ENCODE measurements around the gene MUC5B. TPM values are rescaled to one million over a fixed set of nuclear protein-coding genes. Genes with fewer than 3 reads are reported as not detected.
"Not testable (repeated sequence)": the region's sequence is repeated elsewhere in the genome, so short reads cannot be mapped to it uniquely, and the experiment has no call there.

The MUC5B gene
- total and polyA plus RNA-seq, 2 of the 13 experiments (the other 11 are each of a cell fraction or from before 2014, with no cell fraction given), result 0.01 TPM; not detected in 1

DNA sequence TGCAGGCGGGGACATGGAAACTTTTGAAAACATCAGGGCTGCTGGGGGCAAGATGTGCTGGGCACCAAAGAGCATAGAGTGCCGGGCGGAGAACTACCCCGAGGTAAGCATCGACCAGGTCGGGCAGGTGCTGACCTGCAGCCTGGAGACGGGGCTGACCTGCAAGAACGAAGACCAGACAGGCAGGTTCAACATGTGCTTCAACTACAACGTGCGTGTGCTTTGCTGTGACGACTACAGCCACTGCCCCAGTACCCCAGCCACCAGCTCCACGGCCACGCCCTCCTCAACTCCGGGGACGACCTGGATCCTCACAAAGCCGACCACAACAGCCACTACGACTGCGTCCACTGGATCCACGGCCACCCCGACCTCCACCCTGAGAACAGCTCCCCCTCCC is 19.4 kb downstream of the MUC5B start:
- no peak for FAIRE-seq

GRCh38 chr11:1242751-1243150 is 19.9 kb downstream of the MUC5B start:
- H4K20me1 ChIP-seq (ENCODE audit: insufficient read depth, low read length); H2AFZ ChIP-seq (ENCODE audit: low read length); H3K9ac ChIP-seq (ENCODE audit: insufficient read depth, low read depth, low read length); H3K9me3 ChIP-seq (ENCODE audit: low read length); CTCF ChIA-PET (ENCODE audit: low intra/inter-chr PET ratio, low total read pairs); POLR2A ChIA-PET; H3K4me3 ChIP-seq (replicated peaks in 1 of 3; ENCODE audit: insufficient read depth in 1 of 3, low read depth in 2 of 3, low read length in 3 of 3); H3K36me3 ChIP-seq (replicated peaks in 1 of 2; ENCODE audit: control insufficient read depth in 1 of 2, insufficient read depth in 2 of 2, low read length in 2 of 2); H3K27me3 ChIP-seq (ENCODE audit: control insufficient read depth in 1 of 2, insufficient read depth in 2 of 2, low read length in 2 of 2); intact Hi-C loops (cut with micrococcal nuclease; ENCODE audit: unreplicated experiment); FAIRE-seq; H3K27ac ChIP-seq (ENCODE audit: extremely low read length, insufficient read depth, low read length); BruUV-seq (replicated peaks); H3K4me2 ChIP-seq (ENCODE audit: low read depth, low read length); H3K79me2 ChIP-seq (ENCODE audit: insufficient read depth, low read length); in situ Hi-C loops (cut with HindIII; ENCODE audit: extremely low pct_ligation_motif_present, low pct_unique_long_range_greater_than_20kb); H3K4me1 ChIP-seq (ENCODE audit: insufficient read depth, low read length); DNase-seq (ENCODE audit: low spot score); ATAC-seq: not testable (repeated sequence)
- 80% methylated on average over 8 of the region's 11 CpGs for WGBS (ENCODE audit: low lambda C conversion rate)

More for the DNA sequence above, 19.4 kb downstream of the MUC5B start:
- H3K4me3 ChIP-seq (replicated peaks in 1 of 3; ENCODE audit: insufficient read depth in 1 of 3, low read depth in 2 of 3, low read length in 3 of 3), result no peak overlapping the region
- intact Hi-C loops (cut with micrococcal nuclease; ENCODE audit: unreplicated experiment) (no loop called here), in situ Hi-C loops (cut with HindIII; ENCODE audit: extremely low pct_ligation_motif_present, low pct_unique_long_range_greater_than_20kb) (no loop called here)
- H3K9ac ChIP-seq (ENCODE audit: insufficient read depth, low read depth, low read length), result no peak overlapping the region
- 73% methylated on average over 4 of the region's 20 CpGs for WGBS (ENCODE audit: low lambda C conversion rate)
- H3K79me2 ChIP-seq (ENCODE audit: insufficient read depth, low read length), result no peaks in the 10 kb centered on the region
- H3K4me2 ChIP-seq (ENCODE audit: low read depth, low read length), result no peak overlapping the region
- peaks cover 0 to 3% of the 10 kb centered on the region in 2 experiments; a peak in 2 of 5 replicates for H3K27me3 ChIP-seq (ENCODE audit: control insufficient read depth in 1 of 2, insufficient read depth in 2 of 2, low read length in 2 of 2)
- CTCF ChIA-PET (ENCODE audit: low intra/inter-chr PET ratio, low total read pairs), result no interaction called here
- DNase-seq (ENCODE audit: low spot score), result no peak
- no peaks in the 10 kb centered on the region for H3K4me1 ChIP-seq (ENCODE audit: insufficient read depth, low read length)
- H3K36me3 ChIP-seq (replicated peaks in 1 of 2; ENCODE audit: control insufficient read depth in 1 of 2, insufficient read depth in 2 of 2, low read length in 2 of 2), result no peaks in the 10 kb centered on the region
- TF ChIP-seq, protein P1, sequence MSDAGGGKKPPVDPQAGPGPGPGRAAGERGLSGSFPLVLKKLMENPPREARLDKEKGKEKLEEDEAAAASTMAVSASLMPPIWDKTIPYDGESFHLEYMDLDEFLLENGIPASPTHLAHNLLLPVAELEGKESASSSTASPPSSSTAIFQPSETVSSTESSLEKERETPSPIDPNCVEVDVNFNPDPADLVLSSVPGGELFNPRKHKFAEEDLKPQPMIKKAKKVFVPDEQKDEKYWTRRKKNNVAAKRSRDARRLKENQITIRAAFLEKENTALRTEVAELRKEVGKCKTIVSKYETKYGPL (CRISPR knock-in tag; IDR thresholded peaks at IDR 0.05), result no peak
- TF ChIP-seq RAD51 (IDR thresholded peaks at IDR 0.05; ENCODE audit: borderline replicate concordance) (no peak), TCF12 (IDR thresholded peaks at IDR 0.05) (no peak), TCF12 (CRISPR knock-in tag; IDR thresholded peaks at IDR 0.05) (no peak), MYC (CRISPR knock-in tag; IDR thresholded peaks at IDR 0.05; ENCODE audit: borderline replicate concordance) (no peak), ZNF329 (CRISPR knock-in tag; IDR thresholded peaks at IDR 0.05; ENCODE audit: low read depth) (no peak), GPN1 (CRISPR knock-in tag; IDR thresholded peaks at IDR 0.05; ENCODE audit: borderline replicate concordance) (no peak), BRCA1 (CRISPR knock-in tag; IDR thresholded peaks at IDR 0.05) (no peak), PHF5A (CRISPR knock-in tag; IDR thresholded peaks at IDR 0.05; ENCODE audit: low read depth, unreplicated experiment) (no peak)
- H2AFZ ChIP-seq (ENCODE audit: low read length), result no peak overlapping the region
- H4K20me1 ChIP-seq (ENCODE audit: insufficient read depth, low read length), result no peaks in the 10 kb centered on the region
- H3K27ac ChIP-seq (ENCODE audit: extremely low read length, insufficient read depth, low read length), result no peak overlapping the region
- POLR2A ChIA-PET, result no interaction called here
- no peak for ATAC-seq
- no peaks in the 10 kb centered on the region for H3K9me3 ChIP-seq (ENCODE audit: low read length)
- no TSS peak for BruUV-seq (replicated peaks)

- H3K36me3 ChIP-seq (replicated peaks in 1 of 2; ENCODE audit: control insufficient read depth in 1 of 2, insufficient read depth in 2 of 2, low read length in 2 of 2); CTCF ChIA-PET (ENCODE audit: low intra/inter-chr PET ratio, low total read pairs); DNase-seq (ENCODE audit: low spot score); FAIRE-seq; intact Hi-C loops (cut with micrococcal nuclease; ENCODE audit: unreplicated experiment); H3K4me2 ChIP-seq (ENCODE audit: low read depth, low read length); BruUV-seq (replicated peaks); H3K27ac ChIP-seq (ENCODE audit: extremely low read length, insufficient read depth, low read length); H2AFZ ChIP-seq (ENCODE audit: low read length); H3K9me3 ChIP-seq (ENCODE audit: low read length); ATAC-seq; H4K20me1 ChIP-seq (ENCODE audit: insufficient read depth, low read length); H3K79me2 ChIP-seq (ENCODE audit: insufficient read depth, low read length); H3K27me3 ChIP-seq (ENCODE audit: control insufficient read depth in 1 of 2, insufficient read depth in 2 of 2, low read length in 2 of 2); POLR2A ChIA-PET; H3K4me1 ChIP-seq (ENCODE audit: insufficient read depth, low read length); in situ Hi-C loops (cut with HindIII; ENCODE audit: extremely low pct_ligation_motif_present, low pct_unique_long_range_greater_than_20kb); H3K9ac ChIP-seq (ENCODE audit: insufficient read depth, low read depth, low read length); H3K4me3 ChIP-seq (replicated peaks in 1 of 3; ENCODE audit: insufficient read depth in 1 of 3, low read depth in 2 of 3, low read length in 3 of 3): not testable (repeated sequence)
- WGBS (ENCODE audit: low lambda C conversion rate), result 72% methylated on average over 9 of the region's 18 CpGs
Observed at GRCh38 chr11:1243521-1243920, 20.7 kb downstream of the MUC5B start.

Measured in HepG2 (cell line).